WTC11 (cell line): ENCODE data around the gene KAZN. TPM values are rescaled to one million over a fixed set of nuclear protein-coding genes. Genes with fewer than 3 reads are reported as not detected.

ENCODE experiments used
- ATAC-seq: fragments of 200-7000 bp; cut with Tn5 transposase; 2 replicates; pipeline ENCODE4 v1.10.0; 2021; ENCODE audit warnings: mild to moderate bottlenecking, moderate library complexity
- CTCF ChIA-PET: fragments of 300-600 bp; sonication (Branson Sonifier 250); formaldehyde crosslinking; loops from one replicate; lab custom pipeline; 2021; ENCODE audit warnings: antibody characterized with exemption; lab: Charles Lee
- POLR2A ChIA-PET: fragments of 350-600 bp; sonication (Branson Sonifier 250); formaldehyde crosslinking; loops from one replicate; lab custom pipeline; 2021; ENCODE audit warnings: antibody characterized with exemption; lab: Charles Lee
- DNase-seq: peaks from one replicate; pipeline ENCODE4 v3.0.0; 2021; ENCODE audit warnings: low spot score
- H3K27ac Mint-ChIP-seq: 2 replicates; pipeline ENCODE4 v1.8.0; 2021; ENCODE audit warnings: mixed read lengths
- H3K27me3 Mint-ChIP-seq: 2 replicates; pipeline ENCODE4 v1.8.0; 2021; ENCODE audit warnings: low read depth, mild to moderate bottlenecking, moderate library complexity, mixed read lengths
- H3K36me3 Mint-ChIP-seq: 2 replicates; pipeline ENCODE4 v1.8.0; 2021; ENCODE audit warnings: mixed read lengths
- H3K4me1 Mint-ChIP-seq: 2 replicates; pipeline ENCODE4 v1.8.0; 2022; ENCODE audit warnings: mixed read lengths
- H3K4me3 Mint-ChIP-seq: 2 replicates; pipeline ENCODE4 v1.8.0; 2021; ENCODE audit warnings: mild to moderate bottlenecking, moderate library complexity, mixed read lengths
- H3K9me3 Mint-ChIP-seq: 2 replicates; pipeline ENCODE4 v1.8.0; 2021; ENCODE audit warnings: mixed read lengths
- AFF4 ChIP-seq: sonication (generic); formaldehyde crosslinking; IDR thresholded peaks from 2 replicates; pipeline ENCODE4 v1.8.1; 2023; ENCODE audit warnings: mild to moderate bottlenecking, missing genetic modification reagents, borderline replicate concordance
- ATF2 ChIP-seq: sonication (generic); formaldehyde crosslinking; IDR thresholded peaks from 2 replicates; pipeline ENCODE4 v1.8.1; 2022; ENCODE audit warnings: low read depth, missing genetic modification reagents, borderline replicate concordance
- CDX4 ChIP-seq: fragments of 250-450 bp; sonication (Bioruptor Pico); IDR thresholded peaks from 2 replicates; pipeline ENCODE4 v1.9.0; 2021; ENCODE audit warnings: moderate library complexity, mild to moderate bottlenecking, inconsistent platforms, borderline replicate concordance
- CTCF ChIP-seq: fragments of 200-600 bp; IDR thresholded peaks from 2 replicates; pipeline ENCODE4 v1.8.0; 2022; ENCODE audit warnings: antibody characterized with exemption
- ESRRA ChIP-seq: sonication (generic); formaldehyde crosslinking; IDR thresholded peaks from 2 replicates; pipeline ENCODE4 v1.8.1; 2022; ENCODE audit warnings: mild to moderate bottlenecking, missing genetic modification reagents, borderline replicate concordance
- FOXP4 ChIP-seq: sonication (generic); formaldehyde crosslinking; IDR thresholded peaks from 2 replicates; pipeline ENCODE4 v1.8.0; 2022; ENCODE audit warnings: mild to moderate bottlenecking, missing genetic modification reagents
- HMGXB4 ChIP-seq: sonication (generic); formaldehyde crosslinking; IDR thresholded peaks from 2 replicates; pipeline ENCODE4 v1.8.1; 2023; ENCODE audit warnings: mild to moderate bottlenecking, moderate library complexity, missing genetic modification reagents
- OVOL2 ChIP-seq: fragments of 250-450 bp; sonication (Bioruptor Pico); IDR thresholded peaks from 2 replicates; pipeline ENCODE4 v1.9.0; 2021; ENCODE audit warnings: mild to moderate bottlenecking, borderline replicate concordance
- PREB ChIP-seq: sonication (generic); formaldehyde crosslinking; IDR thresholded peaks from 2 replicates; pipeline ENCODE4 v1.8.1; 2022; ENCODE audit warnings: mild to moderate bottlenecking, missing genetic modification reagents, moderate library complexity, borderline replicate concordance
- SMAD3 ChIP-seq: sonication (generic); formaldehyde crosslinking; IDR thresholded peaks from 2 replicates; pipeline ENCODE4 v1.8.0; 2022; ENCODE audit warnings: missing genetic modification reagents, mild to moderate bottlenecking, borderline replicate concordance
- SMAD4 ChIP-seq: sonication (generic); formaldehyde crosslinking; IDR thresholded peaks from 2 replicates; pipeline ENCODE4 v1.8.0; 2022; ENCODE audit warnings: mild to moderate bottlenecking, missing genetic modification reagents
- ZBTB21 ChIP-seq: sonication (generic); formaldehyde crosslinking; IDR thresholded peaks from 2 replicates; pipeline ENCODE4 v1.8.1; 2023; ENCODE audit warnings: mild to moderate bottlenecking, missing genetic modification reagents, borderline replicate concordance
- total RNA-seq: library from RNA; stranded (reverse); gene quantifications from 3 replicates; pipeline ENCODE4 v1.2.3, GENCODE V29; 2021

The KAZN gene
- total RNA-seq, 1 experiment from 2014 or later, result 19.9 TPM

- ChIA-PET CTCF (interaction anchor here (0.5 to 3.9 kb wide), 3 partner anchors 10 to 336 kb away, joined by 3 to 16 read pairs (median 4); no protein-coding TSS in a partner anchor), POLR2A (no interaction called here)
- no peak overlapping the region for H3K4me3 Mint-ChIP-seq
- peaks cover 2% of the 10 kb centered on the region; the same call in 1 of the 2 replicates for H3K27me3 Mint-ChIP-seq
- no peak for TF ChIP-seq CDX4
- no peak for TF ChIP-seq CTCF
- TF ChIP-seq PREB, result no peak
- TF ChIP-seq FOXP4 (CRISPR knock-in tag), result no peak
- no peak for TF ChIP-seq ATF2 (CRISPR knock-in tag)
- TF ChIP-seq SMAD3, result no peak
- TF ChIP-seq ESRRA (CRISPR knock-in tag), result no peak
- TF ChIP-seq AFF4 (CRISPR knock-in tag), result no peak
- no peak for TF ChIP-seq ZBTB21 (CRISPR knock-in tag)
- no peak for TF ChIP-seq SMAD4 (CRISPR knock-in tag)
- no peak for TF ChIP-seq OVOL2
- TF ChIP-seq HMGXB4 (CRISPR knock-in tag), result no peak
- peaks cover 8% of the 10 kb centered on the region; the same call in 1 of the 2 replicates for H3K9me3 Mint-ChIP-seq
- peaks cover 12% of the 10 kb centered on the region for H3K4me1 Mint-ChIP-seq
- no peak for DNase-seq
- no peak for ATAC-seq
- H3K36me3 Mint-ChIP-seq, result no peaks in the 10 kb centered on the region
- H3K27ac Mint-ChIP-seq, result no peak overlapping the region
Observed at GRCh38 chr1:15141935-15142539, 543.6 kb downstream of the KAZN start.
